ENCODE data around the gene LYPD3. TPM values are rescaled to one million over a fixed set of nuclear protein-coding genes. Genes with fewer than 3 reads are reported as not detected.

The LYPD3 gene
- total and polyA plus RNA-seq, 2 experiments from 2014 or later = 4.6 to 13.2 TPM

- H3K27me3 ChIP-seq = no peaks in the 10 kb centered on the region
- TF ChIP-seq EZH2phosphoT487 (IDR thresholded peaks at IDR 0.05; ENCODE audit: low read depth, severe bottlenecking, unreplicated experiment) (no peak), EZH2 (IDR thresholded peaks at IDR 0.05; ENCODE audit: borderline replicate concordance) (no peak), CTCF (IDR thresholded peaks at IDR 0.05; ENCODE audit: poor library complexity) (no peak)
- WGBS (ENCODE audit: low lambda C conversion rate, missing lambda C conversion rate) = 87% methylated on average over 5 of the region's 5 CpGs
- no peak overlapping the region for H3K4me2 ChIP-seq
- no peaks in the 10 kb centered on the region for H3K79me2 ChIP-seq
- H3K4me1 ChIP-seq (ENCODE audit: insufficient read depth) = no peaks in the 10 kb centered on the region
- H3K9me3 ChIP-seq (ENCODE audit: low read depth) = no peaks in the 10 kb centered on the region
- no peaks in the 10 kb centered on the region for H3K36me3 ChIP-seq (replicated peaks; ENCODE audit: insufficient read depth, low read depth)
- no peak overlapping the region for H3K4me3 ChIP-seq
- no peak overlapping the region for H2AFZ ChIP-seq
- DNase-seq (ENCODE audit: low spot score) = no peak
- no peaks in the 10 kb centered on the region for H3K9me2 ChIP-seq (replicated peaks; ENCODE audit: insufficient read depth)
- H4K20me1 ChIP-seq (ENCODE audit: insufficient read depth, poor library complexity, severe bottlenecking) = no peaks in the 10 kb centered on the region
- H3K27ac ChIP-seq = no peak overlapping the region
These were observed 23.9 kb upstream of the LYPD3 start for GRCh38 chr19:43489310-43489709.

- H3K27ac ChIP-seq = no peak overlapping the region
- DNase-seq (ENCODE audit: low spot score) = no peak
- H3K4me3 ChIP-seq = no peak overlapping the region
- no peak for TF ChIP-seq EZH2 (IDR thresholded peaks at IDR 0.05; ENCODE audit: borderline replicate concordance)
- 92% methylated on average over 8 of the region's 8 CpGs for WGBS (ENCODE audit: low lambda C conversion rate, missing lambda C conversion rate)
- H3K4me2 ChIP-seq = no peak overlapping the region
- no peaks in the 10 kb centered on the region for H3K36me3 ChIP-seq (replicated peaks; ENCODE audit: insufficient read depth, low read depth)
- H3K79me2 ChIP-seq = no peaks in the 10 kb centered on the region
- H3K9me3 ChIP-seq (ENCODE audit: low read depth) = no peaks in the 10 kb centered on the region
- no peaks in the 10 kb centered on the region for H4K20me1 ChIP-seq (ENCODE audit: insufficient read depth, poor library complexity, severe bottlenecking)
- no peaks in the 10 kb centered on the region for H3K4me1 ChIP-seq (ENCODE audit: insufficient read depth)
- H2AFZ ChIP-seq = no peak overlapping the region
- no peaks in the 10 kb centered on the region for H3K27me3 ChIP-seq
- H3K9me2 ChIP-seq (replicated peaks; ENCODE audit: insufficient read depth) = no peaks in the 10 kb centered on the region
These were observed 22.8 kb upstream of the LYPD3 start for GRCh38 chr19:43488179-43488578.

- WGBS (ENCODE audit: low lambda C conversion rate, missing lambda C conversion rate) = 90% methylated on average over 6 of the region's 7 CpGs
- Histone ChIP-seq H3K27ac (no peak overlapping the region), H3K27me3 (no peaks in the 10 kb centered on the region), H3K9me3 (ENCODE audit: low read depth) (no peaks in the 10 kb centered on the region), H3K4me2 (no peak overlapping the region), H3K9me2 (replicated peaks; ENCODE audit: insufficient read depth) (no peaks in the 10 kb centered on the region), H3K4me1 (ENCODE audit: insufficient read depth) (no peaks in the 10 kb centered on the region), H3K36me3 (replicated peaks; ENCODE audit: insufficient read depth, low read depth) (no peaks in the 10 kb centered on the region), H3K79me2 (no peaks in the 10 kb centered on the region), H2AFZ (no peak overlapping the region), H3K4me3 (no peak overlapping the region), H4K20me1 (ENCODE audit: insufficient read depth, poor library complexity, severe bottlenecking) (no peaks in the 10 kb centered on the region)
- TF ChIP-seq CTCF (IDR thresholded peaks at IDR 0.05; ENCODE audit: poor library complexity) = no peak
- no peak for TF ChIP-seq EZH2phosphoT487 (IDR thresholded peaks at IDR 0.05; ENCODE audit: low read depth, severe bottlenecking, unreplicated experiment)
- no peak for TF ChIP-seq EZH2 (IDR thresholded peaks at IDR 0.05; ENCODE audit: borderline replicate concordance)
- DNase-seq (ENCODE audit: low spot score) = no peak
These were observed 21.0 kb upstream of the LYPD3 start for GRCh38 chr19:43486412-43486811.

GRCh38 chr19:43485951-43486350 is 20.5 kb upstream of the LYPD3 start:
- Histone ChIP-seq H3K79me2 (no peaks in the 10 kb centered on the region), H3K9me3 (ENCODE audit: low read depth) (no peaks in the 10 kb centered on the region), H3K4me2 (no peak overlapping the region), H3K9me2 (replicated peaks; ENCODE audit: insufficient read depth) (no peaks in the 10 kb centered on the region), H3K4me3 (no peak overlapping the region), H3K27ac (no peak overlapping the region), H2AFZ (no peak overlapping the region), H3K36me3 (replicated peaks; ENCODE audit: insufficient read depth, low read depth) (no peaks in the 10 kb centered on the region), H3K27me3 (no peaks in the 10 kb centered on the region), H4K20me1 (ENCODE audit: insufficient read depth, poor library complexity, severe bottlenecking) (no peaks in the 10 kb centered on the region), H3K4me1 (ENCODE audit: insufficient read depth) (no peaks in the 10 kb centered on the region)
- no peak for DNase-seq (ENCODE audit: low spot score)
- TF ChIP-seq EZH2 (IDR thresholded peaks at IDR 0.05; ENCODE audit: borderline replicate concordance) (no peak), CTCF (IDR thresholded peaks at IDR 0.05; ENCODE audit: poor library complexity) (no peak), EZH2phosphoT487 (IDR thresholded peaks at IDR 0.05; ENCODE audit: low read depth, severe bottlenecking, unreplicated experiment) (no peak)
- whole genome bisulfite sequencing (ENCODE audit: low lambda C conversion rate, missing lambda C conversion rate) = 94% methylated on average over 6 of the region's 6 CpGs

Measured in hepatocyte (in vitro differentiated cells).